SU-DHL-6 (cell line): Measurements from ENCODE around the gene GALNT15.

Experiments
- H2AFZ ChIP-seq: fragments of 200-600 bp; sonication (generic); 2 replicates; pipeline ENCODE4 v1.6.1; 2014; ENCODE audit warnings: low read depth, mild to moderate bottlenecking, moderate library complexity, mixed read lengths, antibody characterized with exemption, low read length; ENCODE audit not compliant: severe bottlenecking
- H3F3A ChIP-seq: fragments of 200-600 bp; shearing (Covaris generic); 2 replicates; pipeline ENCODE4 v1.6.0; 2016; ENCODE audit warnings: antibody characterized with exemption, mild to moderate bottlenecking; ENCODE audit not compliant: insufficient read depth
- H3K27ac ChIP-seq: fragments of 200-600 bp; sonication (generic); 2 replicates; pipeline ENCODE4 v1.5.1; 2016; ENCODE audit warnings: low read depth, mild to moderate bottlenecking, low read length, moderate library complexity, mixed read lengths
- H3K27me3 ChIP-seq: fragments of 200-600 bp; sonication (generic), shearing (Covaris generic); 2 replicates; pipeline ENCODE4 v1.6.0; 2014; ENCODE audit warnings: mild to moderate bottlenecking, low read length
- H3K36me3 ChIP-seq: fragments of 200-600 bp; sonication (generic); 2 replicates; pipeline ENCODE4 v1.6.1; 2014; ENCODE audit warnings: mild to moderate bottlenecking, low read length, mixed read lengths
- H3K4me2 ChIP-seq: fragments of 300-600, 200-600 bp; shearing (Covaris generic), sonication (generic); 2 replicates; pipeline ENCODE4 v1.6.0; 2014; ENCODE audit warnings: low read length, low read depth, mild to moderate bottlenecking; ENCODE audit not compliant: poor library complexity, severe bottlenecking
- H3K4me3 ChIP-seq: fragments of 200-600 bp; sonication (generic); 2 replicates; pipeline ENCODE4 v1.5.1; 2014; ENCODE audit warnings: antibody characterized with exemption, low read length, mild to moderate bottlenecking, mixed read lengths; ENCODE audit not compliant: insufficient read depth, poor library complexity, severe bottlenecking
- H3K79me2 ChIP-seq: fragments of 200-600 bp; sonication (generic); 2 replicates; pipeline ENCODE4 v1.6.1; 2014; ENCODE audit warnings: mild to moderate bottlenecking, low read length, moderate library complexity; ENCODE audit not compliant: insufficient read depth
- H3K9ac ChIP-seq: fragments of 200-600 bp; sonication (generic); 2 replicates; pipeline ENCODE4 v1.7.0; 2014; ENCODE audit warnings: mild to moderate bottlenecking, low read length
- H3K9me2 ChIP-seq: fragments of 200-600 bp; sonication (generic); replicated peaks from 2 replicates; pipeline ENCODE4 v1.6.1; 2014; ENCODE audit warnings: low read length; ENCODE audit not compliant: insufficient read depth
- H3K9me3 ChIP-seq: fragments of 200-600 bp; sonication (generic); 2 replicates; pipeline ENCODE4 v1.6.1; 2014; ENCODE audit warnings: low read length, mixed read lengths; ENCODE audit not compliant: insufficient read depth
- H4K20me1 ChIP-seq: fragments of 200-600 bp; sonication (generic); 2 replicates; pipeline ENCODE4 v1.6.1; 2014; ENCODE audit warnings: low read depth, mild to moderate bottlenecking, antibody characterized with exemption, low read length, moderate library complexity, mixed read lengths
- EZH2phosphoT487 ChIP-seq: fragments of 200-600 bp; sonication (generic), shearing (Covaris generic); conservative IDR thresholded peaks from 2 replicates; pipeline ENCODE4 v1.6.1; 2018; ENCODE audit warnings: mild to moderate bottlenecking, antibody characterized with exemption, low read length, moderate library complexity, mixed read lengths
- TF ChIP-seq, protein P1 (sequence below): fragments of 200-600 bp; sonication (generic); IDR thresholded peaks from one replicate; pipeline ENCODE4 v1.5.1; 2017; ENCODE audit warnings: antibody characterized with exemption, mild to moderate bottlenecking, low read length, moderate library complexity; ENCODE audit not compliant: insufficient read depth, poor library complexity, severe bottlenecking

The GALNT15 gene

DNA sequence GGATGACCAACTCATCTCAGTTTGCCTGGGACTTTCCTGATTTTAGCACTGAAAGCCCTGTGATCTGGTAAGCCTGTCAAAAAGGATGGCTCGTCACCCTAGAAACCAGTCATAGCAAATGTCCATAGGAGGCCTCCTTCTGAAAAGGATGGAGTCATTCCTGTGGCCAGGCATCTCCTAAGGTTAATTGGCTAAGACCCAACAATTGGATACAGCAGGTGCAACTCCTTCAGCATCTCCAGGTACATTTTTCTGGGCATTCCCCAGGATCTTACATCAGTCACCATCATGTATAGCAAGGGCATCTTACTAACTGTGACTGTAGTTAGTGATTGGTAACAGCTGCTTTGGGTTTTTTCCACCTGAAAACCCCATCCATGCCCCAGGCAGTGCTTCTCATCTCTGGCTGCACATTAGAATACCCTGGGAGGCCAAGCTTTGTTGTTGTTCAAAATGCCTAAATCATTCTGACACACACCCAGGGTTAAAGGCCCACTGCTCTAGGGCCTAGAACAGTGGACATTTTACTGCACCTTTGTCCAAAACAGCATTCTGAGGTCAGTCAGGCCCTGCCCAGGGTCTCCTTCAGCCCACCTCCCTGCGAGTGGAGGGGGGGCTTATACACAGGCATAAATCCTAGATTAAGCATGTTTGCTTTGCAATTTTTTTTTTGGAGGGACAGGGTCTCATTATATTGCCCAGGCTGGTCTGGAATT, 28.3 kb upstream of the GALNT15 start:
- H4K20me1 ChIP-seq = no peaks in the 10 kb centered on the region

DNA sequence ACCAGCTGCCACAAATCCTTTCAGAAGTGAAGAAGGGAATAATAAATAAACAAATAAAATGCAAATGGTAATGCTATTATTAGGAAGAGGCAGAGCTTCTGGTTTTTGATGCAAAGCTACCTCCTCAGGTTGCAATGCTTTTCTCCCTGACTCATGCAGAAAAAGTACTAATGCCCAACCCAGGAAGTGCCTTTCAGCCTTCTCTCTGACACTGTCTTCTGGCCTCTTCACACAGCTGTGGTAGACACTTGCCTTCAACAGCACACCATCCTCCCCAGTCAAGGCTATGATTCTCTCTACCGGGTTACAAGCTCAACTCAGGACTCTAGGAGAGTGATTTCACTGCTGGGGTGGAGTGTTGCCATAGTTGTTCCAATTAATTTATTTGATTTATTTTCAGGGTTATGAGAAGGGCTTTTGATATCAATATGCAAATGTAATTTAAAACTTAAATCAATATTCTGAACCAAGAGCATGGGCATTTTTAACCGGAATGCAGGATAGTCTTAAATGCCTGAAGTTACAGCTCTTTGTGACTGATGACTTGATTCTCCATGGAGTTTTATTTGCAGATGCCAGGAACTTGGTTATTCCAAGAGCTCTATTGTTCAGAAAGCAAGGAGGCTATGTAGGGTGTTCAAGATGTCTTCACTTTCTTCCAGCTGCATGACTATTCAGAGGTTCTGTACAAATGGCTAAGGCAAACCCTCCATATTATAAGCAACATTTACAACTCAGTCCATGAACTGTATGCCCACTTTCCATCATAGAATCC, 27.1 kb upstream of the GALNT15 start:
- no peak overlapping the region for H3K9ac ChIP-seq
- H3K9me2 ChIP-seq = no peaks in the 10 kb centered on the region
- 0 out of 2 replicates have a peak, but pooled peaks cover 4% of the 10 kb centered on the region for H3K27me3 ChIP-seq
- no peaks in the 10 kb centered on the region for H3K79me2 ChIP-seq
- no peak overlapping the region for H2AFZ ChIP-seq
- no peaks in the 10 kb centered on the region for H4K20me1 ChIP-seq
- H3K4me2 ChIP-seq = no peak overlapping the region
- H3K4me3 ChIP-seq = no peak overlapping the region
- 0 out of 2 replicates have a peak, but pooled peaks cover 3% of the 10 kb centered on the region for H3K9me3 ChIP-seq
- H3K27ac ChIP-seq = no peak overlapping the region
- no peaks in the 10 kb centered on the region for H3K36me3 ChIP-seq
- TF ChIP-seq, protein P1, sequence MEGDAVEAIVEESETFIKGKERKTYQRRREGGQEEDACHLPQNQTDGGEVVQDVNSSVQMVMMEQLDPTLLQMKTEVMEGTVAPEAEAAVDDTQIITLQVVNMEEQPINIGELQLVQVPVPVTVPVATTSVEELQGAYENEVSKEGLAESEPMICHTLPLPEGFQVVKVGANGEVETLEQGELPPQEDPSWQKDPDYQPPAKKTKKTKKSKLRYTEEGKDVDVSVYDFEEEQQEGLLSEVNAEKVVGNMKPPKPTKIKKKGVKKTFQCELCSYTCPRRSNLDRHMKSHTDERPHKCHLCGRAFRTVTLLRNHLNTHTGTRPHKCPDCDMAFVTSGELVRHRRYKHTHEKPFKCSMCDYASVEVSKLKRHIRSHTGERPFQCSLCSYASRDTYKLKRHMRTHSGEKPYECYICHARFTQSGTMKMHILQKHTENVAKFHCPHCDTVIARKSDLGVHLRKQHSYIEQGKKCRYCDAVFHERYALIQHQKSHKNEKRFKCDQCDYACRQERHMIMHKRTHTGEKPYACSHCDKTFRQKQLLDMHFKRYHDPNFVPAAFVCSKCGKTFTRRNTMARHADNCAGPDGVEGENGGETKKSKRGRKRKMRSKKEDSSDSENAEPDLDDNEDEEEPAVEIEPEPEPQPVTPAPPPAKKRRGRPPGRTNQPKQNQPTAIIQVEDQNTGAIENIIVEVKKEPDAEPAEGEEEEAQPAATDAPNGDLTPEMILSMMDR = no peak
- no peak for TF ChIP-seq EZH2phosphoT487
- no peaks in the 10 kb centered on the region for H3F3A ChIP-seq

More for the DNA sequence above, 28.3 kb upstream of the GALNT15 start:
- Histone ChIP-seq H3K9me2 (no peaks in the 10 kb centered on the region), H3K27me3 (0 out of 2 replicates have a peak, but pooled peaks cover 4% of the 10 kb centered on the region), H3K27ac (no peak overlapping the region), H3K79me2 (no peaks in the 10 kb centered on the region), H3K9ac (no peak overlapping the region), H3K4me3 (no peak overlapping the region), H3K9me3 (no peaks in the 10 kb centered on the region), H2AFZ (no peak overlapping the region), H3F3A (no peaks in the 10 kb centered on the region), H3K36me3 (no peaks in the 10 kb centered on the region), H3K4me2 (no peak overlapping the region)
- TF ChIP-seq EZH2phosphoT487 = no peak
- TF ChIP-seq, protein P1 = no peak

DNA sequence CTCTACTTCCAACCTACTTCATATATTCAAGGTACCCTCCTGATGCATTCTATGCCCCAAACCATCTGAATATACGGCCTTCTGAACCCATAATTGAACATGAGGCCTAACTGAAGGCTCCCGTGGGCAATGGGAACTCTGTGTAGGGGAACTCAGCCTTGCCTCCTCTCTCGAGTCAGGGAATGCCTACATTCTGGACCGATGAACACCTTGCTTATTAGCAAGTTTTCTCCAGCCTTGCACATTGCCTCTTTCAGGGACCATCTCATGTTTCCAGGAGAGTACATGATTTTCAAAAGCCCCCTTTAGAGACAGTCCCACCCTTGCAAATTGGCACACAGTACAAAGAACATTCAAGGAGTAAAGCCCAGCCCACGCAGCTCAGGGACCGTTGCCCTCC, 26.3 kb upstream of the GALNT15 start:
- Histone ChIP-seq H3K9me3 (0 out of 2 replicates have a peak, but pooled peaks cover 7% of the 10 kb centered on the region), H3K9me2 (no peaks in the 10 kb centered on the region), H3K27me3 (0 out of 2 replicates have a peak, but pooled peaks cover 4% of the 10 kb centered on the region), H3K4me2 (no peak overlapping the region), H3K79me2 (no peaks in the 10 kb centered on the region), H3F3A (no peaks in the 10 kb centered on the region), H3K27ac (no peak overlapping the region), H4K20me1 (no peaks in the 10 kb centered on the region), H2AFZ (no peak overlapping the region), H3K36me3 (no peaks in the 10 kb centered on the region), H3K4me3 (no peak overlapping the region), H3K9ac (no peak overlapping the region)
- TF ChIP-seq, protein P1 = no peak
- TF ChIP-seq EZH2phosphoT487 = no peak
